Ovary (tissue), 9 donors: ENCODE measurements around the gene COL4A5. TPM values are rescaled to one million over a fixed set of nuclear protein-coding genes. Genes with fewer than 3 reads are reported as not detected.

Source experiments
- DNase-seq, 5 donors: peaks; one replicate each; pipeline ENCODE4 v3.0.0-alpha.2; 2019 to 2020
- H3K27ac ChIP-seq, 2 donors: fragments of 200-600 bp; one replicate each; pipeline versions ENCODE4 v1.5.1 to v1.8.0; 2019 to 2022
- H3K27me3 ChIP-seq: fragments of 200-600 bp; one replicate; pipeline ENCODE4 v1.8.0; 2022
- H3K36me3 ChIP-seq: fragments of 200-600 bp; sonication (generic); one replicate; pipeline ENCODE4 v1.5.1; 2019
- H3K4me1 ChIP-seq: one replicate; pipeline ENCODE4 v1.8.1; 2013; ENCODE audit warnings: mild to moderate bottlenecking, moderate library complexity; ENCODE audit not compliant: insufficient read depth
- H3K4me3 ChIP-seq: fragments of 200-600 bp; sonication (generic); one replicate; pipeline ENCODE4 v1.5.1; 2017
- H3K9me3 ChIP-seq, 2 donors: fragments of 200-600 bp in 1 of 2; sonication (generic) in 1 of 2; one replicate each; pipeline versions ENCODE4 v1.5.1 to v1.8.1; 2013 to 2019; ENCODE audit warnings: mild to moderate bottlenecking in 1 of 2, moderate library complexity in 1 of 2
- EP300 ChIP-seq: sonication (generic); formaldehyde crosslinking; IDR thresholded peaks from one replicate; pipeline ENCODE4 v1.6.1; 2017; ENCODE audit warnings: antibody characterized with exemption
- POLR2A ChIP-seq: fragments of 450-650 bp; IDR thresholded peaks from one replicate; pipeline ENCODE4 v1.6.1; 2017; ENCODE audit warnings: antibody characterized with exemption, mild to moderate bottlenecking, moderate library complexity
- WGBS, 3 donors: extraction: QIAGEN DNeasy Blood & Tissue Kit in 1 of 3; methylation state at CpG; one replicate each; pipeline versions ENCODE4 v1.1.5 to v1.1.7; 2013 to 2017; 5-methylcytosine and 5-hydroxymethylcytosine counted together
- intact Hi-C, 4 donors: fragments of 100-400 bp; cut with DNase I; formaldehyde crosslinking; loops; one replicate each; pipeline versions ENCODE4 v1.11.0 to v1.15.1; 2022 to 2023
- polyA plus RNA-seq, 2 donors: library from polyadenylated mRNA; stranded (reverse); fragments of 200-250 nt in 1 of 2; fragments of 350-450 nt in 1 of 2; fragmentation: Illumina TruSeq in 1 of 2; extraction: RNeasy Lipid Tissue Mini Kit (QIAGEN cat#74804) in 1 of 2; gene quantifications; one replicate each; pipeline ENCODE4 v1.2.3, GENCODE V29; 2013 to 2014
- total RNA-seq, 7 donors: library from RNA; depleted of rRNA in 2 of 7; stranded (reverse); fragments of >200 nt in 2 of 7; fragmentation: NEBNext Ultra II Directional in 3 of 7; extraction: Animal tissue kit (Norgen Biotek cat#: 25700) in 3 of 7; gene quantifications; one replicate each; pipeline versions ENCODE4 v1.1.0 to v1.2.4, GENCODE V29; 2016 to 2023
- TF ChIP-seq, protein P1 (sequence below), 3 donors: fragments of 450-650 bp in 2 of 3; fragments of 200-600 bp in 1 of 3; IDR thresholded peaks; one replicate each; pipeline versions ENCODE4 v1.5.1 to v1.8.0; 2016 to 2022; ENCODE audit warnings: antibody characterized with exemption in 3 of 3, mild to moderate bottlenecking in 1 of 3
- donor health status: DM: no; HTN: no; CAD: no; lungs with moderate emphysema.
- donor health status: DM: no; HTN: no; CAD: no.
- donor health status: Bipolar disorder and iron deficiency.
- donor health status: DM: yes; HTN: yes; CAD: no.
- donor health status: DM: no; HTN: no; CAD: no.
- donor health status: DM: yes; HTN: yes; CAD: no.

The COL4A5 gene
- total and polyA plus RNA-seq, 9 donors, result 10.2 to 75.9 (median 45.3) TPM

DNA sequence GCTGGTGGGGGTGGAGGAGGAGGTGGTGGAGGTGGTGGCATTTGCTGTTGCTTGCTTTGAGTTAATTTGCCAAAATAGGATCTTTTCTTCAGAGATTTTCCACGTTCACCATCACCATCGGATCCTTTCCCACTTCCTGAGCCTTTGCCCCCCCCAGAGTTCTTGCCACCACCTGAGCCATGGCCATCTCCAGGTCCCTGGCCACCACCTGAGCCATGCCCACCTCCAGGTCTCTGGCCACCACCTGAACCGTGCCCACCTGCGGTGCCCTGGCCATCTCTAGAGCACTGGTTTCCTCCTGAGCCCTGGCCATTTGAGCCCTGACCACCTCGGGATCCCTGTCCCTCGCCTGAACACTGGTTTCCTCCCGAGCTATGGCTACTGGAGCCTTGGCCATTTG is 294.8 kb downstream of the COL4A5 start:
- no peaks in the 10 kb centered on the region for H3K36me3 ChIP-seq
- TF ChIP-seq POLR2A, result no peak
- TF ChIP-seq EP300, result no peak
- TF ChIP-seq, protein P1, sequence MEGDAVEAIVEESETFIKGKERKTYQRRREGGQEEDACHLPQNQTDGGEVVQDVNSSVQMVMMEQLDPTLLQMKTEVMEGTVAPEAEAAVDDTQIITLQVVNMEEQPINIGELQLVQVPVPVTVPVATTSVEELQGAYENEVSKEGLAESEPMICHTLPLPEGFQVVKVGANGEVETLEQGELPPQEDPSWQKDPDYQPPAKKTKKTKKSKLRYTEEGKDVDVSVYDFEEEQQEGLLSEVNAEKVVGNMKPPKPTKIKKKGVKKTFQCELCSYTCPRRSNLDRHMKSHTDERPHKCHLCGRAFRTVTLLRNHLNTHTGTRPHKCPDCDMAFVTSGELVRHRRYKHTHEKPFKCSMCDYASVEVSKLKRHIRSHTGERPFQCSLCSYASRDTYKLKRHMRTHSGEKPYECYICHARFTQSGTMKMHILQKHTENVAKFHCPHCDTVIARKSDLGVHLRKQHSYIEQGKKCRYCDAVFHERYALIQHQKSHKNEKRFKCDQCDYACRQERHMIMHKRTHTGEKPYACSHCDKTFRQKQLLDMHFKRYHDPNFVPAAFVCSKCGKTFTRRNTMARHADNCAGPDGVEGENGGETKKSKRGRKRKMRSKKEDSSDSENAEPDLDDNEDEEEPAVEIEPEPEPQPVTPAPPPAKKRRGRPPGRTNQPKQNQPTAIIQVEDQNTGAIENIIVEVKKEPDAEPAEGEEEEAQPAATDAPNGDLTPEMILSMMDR (IDR thresholded peaks at IDR 0.05), result no peak
- DNase-seq, result peak in 1 of 5 donors; percentile 17
- no peaks in the 10 kb centered on the region for H3K9me3 ChIP-seq
- intact Hi-C loops, result no loop called here
- no peak overlapping the region for H3K4me3 ChIP-seq
- no peak overlapping the region for H3K27ac ChIP-seq
- no peaks in the 10 kb centered on the region for H3K4me1 ChIP-seq
- WGBS, 3 donors, result 75 to 81% (median 77%) methylated on average over 7 of the region's 7 CpGs
- H3K27me3 ChIP-seq, result no peaks in the 10 kb centered on the region

DNA sequence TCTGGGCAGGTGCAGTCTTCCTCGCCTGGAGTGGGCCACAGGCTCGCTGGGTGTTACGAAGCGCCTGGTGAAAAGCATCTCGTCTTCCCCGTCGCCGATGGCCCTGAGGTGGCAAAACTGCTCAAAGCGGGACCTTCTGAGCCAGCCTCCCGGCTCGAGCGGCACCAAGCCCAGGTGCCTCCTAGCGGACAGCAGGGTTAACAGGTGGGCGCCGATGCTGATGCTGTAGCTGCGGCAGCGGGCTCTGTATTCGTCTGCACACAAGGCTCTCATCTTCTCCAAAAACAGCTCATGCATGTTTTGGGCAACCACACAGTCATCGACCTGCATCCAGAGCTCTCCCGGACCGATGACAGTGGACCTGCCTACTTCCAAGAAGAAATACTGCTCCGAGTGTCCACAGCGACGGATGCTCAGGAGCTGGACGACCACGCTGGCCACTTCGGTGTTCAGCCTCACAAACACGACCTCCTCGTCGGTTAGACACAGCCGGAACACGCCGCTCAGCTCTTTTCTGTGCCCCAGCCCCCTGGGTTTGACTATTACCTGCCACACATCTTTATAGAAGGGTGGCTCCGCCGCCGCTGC is 295.5 kb downstream of the COL4A5 start:
- no peaks in the 10 kb centered on the region for H3K36me3 ChIP-seq
- no peaks in the 10 kb centered on the region for H3K4me1 ChIP-seq
- H3K27me3 ChIP-seq, result no peaks in the 10 kb centered on the region
- H3K4me3 ChIP-seq, result peak overlapping the region; percentile 45
- H3K9me3 ChIP-seq, result no peaks in the 10 kb centered on the region
- TF ChIP-seq, protein P1 (IDR thresholded peaks at IDR 0.05), result no peak
- no peak for TF ChIP-seq POLR2A
- no peak for TF ChIP-seq EP300
- intact Hi-C loops, result no loop called here
- 31 to 48% (median 46%) methylated on average over 26 to 36 of the region's 36 CpGs for WGBS, 3 donors
- DNase-seq, result peak in 4 of 5 donors; percentile 9 to 45 (median 21)
- peak overlapping the region; percentile 76 to 82 for H3K27ac ChIP-seq

DNA sequence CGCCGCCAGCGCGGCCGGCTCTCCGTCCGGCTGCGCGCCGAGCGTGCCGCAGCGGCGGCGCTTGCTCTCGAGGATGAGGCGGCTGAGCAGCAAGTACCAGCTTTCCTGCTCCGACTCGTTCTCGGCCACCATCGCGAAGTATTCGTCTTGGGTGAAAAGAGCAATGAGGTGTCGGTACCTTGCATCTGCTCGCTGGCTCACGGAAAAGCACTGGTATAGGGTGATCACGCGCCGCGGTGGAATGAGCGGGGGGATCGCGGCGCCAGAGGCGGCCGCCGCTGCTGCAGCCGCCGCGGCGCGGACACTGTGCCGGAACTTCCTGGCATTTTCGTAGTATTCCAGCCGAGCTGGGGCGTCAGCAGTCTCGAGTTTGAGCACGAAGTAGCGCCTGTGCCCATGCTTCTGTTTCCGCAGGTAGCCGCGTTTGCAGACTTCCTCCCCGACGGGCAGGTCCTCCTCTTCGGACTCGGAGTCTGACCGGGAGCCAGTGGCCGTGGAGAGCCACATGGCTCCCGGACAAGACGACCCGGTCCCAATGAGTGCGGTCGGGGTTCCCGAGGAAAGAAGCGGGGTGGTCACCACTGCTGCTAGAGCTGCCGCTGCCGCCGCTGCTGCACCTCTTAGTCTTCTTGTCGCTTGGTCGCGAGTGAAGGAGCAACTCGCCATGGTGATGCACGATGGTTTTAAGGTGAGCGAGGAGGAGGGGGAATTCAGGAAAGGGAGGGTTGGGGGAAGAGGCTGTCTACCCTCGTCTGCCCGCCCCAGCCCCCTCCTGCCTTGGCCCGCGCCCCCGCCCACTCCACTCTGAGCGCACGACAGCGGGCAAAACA is 296.3 kb downstream of the COL4A5 start:
- TF ChIP-seq POLR2A (no peak), EP300 (no peak)
- TF ChIP-seq, protein P1 (IDR thresholded peaks at IDR 0.05), result no peak
- Histone ChIP-seq H3K4me3 (peak overlapping the region; percentile 45), H3K27ac (peak overlapping the region; percentile 76 to 82), H3K9me3 (no peaks in the 10 kb centered on the region), H3K4me1 (no peaks in the 10 kb centered on the region), H3K36me3 (no peaks in the 10 kb centered on the region), H3K27me3 (no peaks in the 10 kb centered on the region)
- DNase-seq, result peak; percentile 24 to 52 (median 36)
- 29 to 35% (median 30%) methylated on average over 63 to 82 of the region's 82 CpGs for WGBS, 3 donors
- intact Hi-C loops, result no loop called here

DNA sequence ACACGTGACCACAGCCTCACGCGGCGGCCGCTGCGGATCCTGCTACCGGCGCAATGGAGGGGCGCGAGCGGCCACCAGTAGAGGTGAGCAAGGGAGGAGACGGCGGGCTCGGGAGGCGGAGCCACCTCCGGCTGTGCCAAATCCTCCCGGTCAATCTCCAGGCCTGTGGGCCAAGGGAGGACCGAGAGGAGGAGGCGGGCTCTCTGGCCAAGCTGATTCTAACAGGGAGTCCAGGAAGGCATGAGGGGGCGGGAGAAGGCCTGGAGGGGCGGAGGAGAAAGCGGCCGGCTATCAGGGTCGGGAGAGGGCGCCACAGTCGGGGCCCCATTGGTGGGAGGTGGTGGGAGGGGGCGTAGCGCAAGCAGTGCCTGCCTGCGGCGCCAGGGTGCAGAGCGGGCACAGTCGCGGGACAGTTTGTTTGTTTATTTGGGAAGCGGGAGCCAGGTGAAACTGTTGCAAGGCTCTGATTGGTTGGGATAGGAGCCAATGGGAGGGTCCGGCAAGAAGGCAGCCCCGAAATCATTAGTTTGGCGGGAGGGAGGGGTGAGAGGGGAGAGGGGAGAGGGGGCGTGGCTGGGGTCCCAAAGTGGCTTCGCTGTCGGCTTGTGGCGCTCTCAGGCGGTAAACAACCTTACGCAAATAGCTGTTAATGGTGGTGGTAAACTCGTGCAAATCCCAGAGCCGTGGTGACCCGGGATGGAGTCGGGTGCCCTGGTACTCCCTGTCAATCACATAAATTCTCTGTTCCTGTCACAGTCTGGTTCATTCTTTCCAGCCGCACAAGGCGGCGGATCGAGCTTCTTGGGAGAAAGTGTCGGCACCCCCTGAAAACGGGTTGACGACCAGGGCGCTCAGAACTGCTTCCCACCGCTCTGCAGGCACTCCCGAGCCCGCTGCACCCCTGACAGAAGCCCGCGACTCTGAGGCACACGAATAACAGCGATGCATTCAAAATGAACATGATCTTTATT is 297.2 kb downstream of the COL4A5 start, which contains the start of gene IRS4:
Gene IRS4, minus strand, starts transcription at position 55 of the 971 bp plus-strand sequence.
- no peaks in the 10 kb centered on the region for H3K36me3 ChIP-seq
- no peaks in the 10 kb centered on the region for H3K27me3 ChIP-seq
- peak; percentile 69 to 82 (median 73) for DNase-seq
- H3K4me1 ChIP-seq, result no peaks in the 10 kb centered on the region
- WGBS, 3 donors, result 25 to 34% (median 28%) methylated on average over 60 to 62 of the region's 62 CpGs
- TF ChIP-seq POLR2A (no peak), EP300 (no peak)
- TF ChIP-seq, protein P1 (IDR thresholded peaks at IDR 0.05), result no peak
- H3K9me3 ChIP-seq, result no peaks in the 10 kb centered on the region
- peak within 1 kb of the TSS; percentile 76 to 82 for H3K27ac ChIP-seq
- H3K4me3 ChIP-seq, result peak within 1 kb of the TSS; percentile 45
- intact Hi-C loops, result no loop called here
